K562 (cell line): ENCODE data around the gene SNX20. TPM values are rescaled to one million over a fixed set of nuclear protein-coding genes. Genes with fewer than 3 reads are reported as not detected.
A peak's percentile ranks its signal among the peaks of the same experiment; 100 is the strongest.

Source experiments
- JUND ChIP-seq, 2 experiments: IDR thresholded peaks; 2 replicates in 1 of 2; 3 replicates in 1 of 2; pipeline ENCODE4 v1.6.1; 2011; ENCODE audit warnings: borderline replicate concordance in 2 of 2, low read depth in 2 of 2, low read length in 2 of 2, improper control_type of control experiment in 1 of 2, missing biosample characterization in 1 of 2, missing genetic modification characterization in 1 of 2, missing genetic modification reagents in 1 of 2
- PTRF ChIP-seq: fragments of 450-650 bp; IDR thresholded peaks from 2 replicates; pipeline ENCODE4 v1.6.1; 2016; ENCODE audit warnings: mild to moderate bottlenecking, missing genetic modification characterization, missing compliant biosample characterization
- SMC3 ChIP-seq: conservative IDR thresholded peaks from 2 replicates; pipeline ENCODE4 v1.6.1; 2011; ENCODE audit warnings: low read depth, low read length, improper control_type of control experiment; ENCODE audit not compliant: insufficient read depth
- ZNF347 ChIP-seq: fragments of 450-650 bp; formaldehyde crosslinking; IDR thresholded peaks from 2 replicates; pipeline ENCODE4 v1.4.0; 2020; ENCODE audit warnings: low read depth, mild to moderate bottlenecking, moderate library complexity
- ZNF507 ChIP-seq: conservative IDR thresholded peaks from 2 replicates; pipeline ENCODE4 v1.6.1; 2017; ENCODE audit warnings: missing genetic modification characterization, missing compliant biosample characterization
- polyA plus RNA-seq, 8 experiments: library from polyadenylated mRNA; depleted of rRNA in 4 of 8; stranded (reverse) in 5 of 8; unstranded in 3 of 8; fragments of >200 nt; fragmentation: Nextera tagmentation in 2 of 8; fragmentation: Illumina TruSeq in 1 of 8; extraction: Ambion mirVana in 2 of 8; extraction: Trizol in 1 of 8; gene quantifications; 2 replicates each; pipeline versions ENCODE4 v1.2.1 to v1.2.3, GENCODE V29; 2011 to 2014; ENCODE audit warnings: inconsistent platforms in 1 of 8, missing spikeins in 1 of 8
- total RNA-seq, 7 experiments: library from RNA; depleted of rRNA in 6 of 7; stranded (reverse); fragments of >200 nt in 6 of 7; fragmentation: Illumina TruSeq in 2 of 7; extraction: Trizol in 2 of 7; gene quantifications; 2 replicates each; pipeline versions ENCODE4 v1.2.1 to v1.2.3, GENCODE V29; 2011 to 2021; ENCODE audit warnings: low replicate concordance in 1 of 7
- TF ChIP-seq, protein P1 (sequence below), 2 experiments: fragments of 450-650 bp; IDR thresholded peaks; 2 replicates each; pipeline ENCODE4 v1.6.1; 2016; ENCODE audit warnings: mild to moderate bottlenecking in 2 of 2, borderline replicate concordance in 1 of 2, low read depth in 1 of 2, moderate library complexity in 1 of 2
- TF ChIP-seq, protein P2 (sequence below): fragments of 450-650 bp; formaldehyde crosslinking; IDR thresholded peaks from 2 replicates; pipeline ENCODE4 v1.4.0; 2020; ENCODE audit warnings: mild to moderate bottlenecking, moderate library complexity

SNX20 gene
- total and polyA plus RNA-seq, 9 of the 15 experiments (the other 6 are each of a cell fraction or from before 2014, with no cell fraction given), result 0.04 to 0.07 TPM; not detected in 7

DNA sequence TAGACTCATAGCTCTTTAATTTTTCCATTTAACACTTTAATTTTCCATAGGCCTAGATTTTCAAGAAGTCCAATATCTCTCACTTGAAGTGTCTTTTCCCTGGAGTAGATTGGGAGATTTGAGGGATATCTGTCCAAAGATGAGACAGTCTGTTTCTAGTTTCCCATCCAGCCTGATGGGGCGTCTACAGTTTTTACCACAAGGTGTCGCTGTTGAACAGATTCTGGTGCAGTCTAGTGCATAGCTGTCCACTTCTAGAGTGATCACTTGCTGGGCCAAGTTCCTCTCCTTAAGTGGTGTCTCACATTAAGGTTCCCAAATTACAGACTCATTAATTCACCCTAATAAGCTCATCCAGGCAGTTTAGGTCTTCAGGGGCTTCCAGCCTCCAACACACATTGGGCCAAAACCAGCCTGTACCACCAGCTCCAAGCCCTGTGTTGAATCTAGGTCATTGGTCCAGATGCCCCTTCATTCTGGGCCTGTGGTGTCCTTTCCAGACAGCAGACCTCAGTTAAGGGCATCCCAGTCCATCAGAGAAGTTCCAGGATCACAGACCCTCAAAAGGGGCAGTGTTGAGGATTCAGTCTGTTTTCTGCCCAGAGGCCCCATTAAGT lies 9.4 kb downstream of the SNX20 start (continued):
- TF ChIP-seq, protein P1, sequence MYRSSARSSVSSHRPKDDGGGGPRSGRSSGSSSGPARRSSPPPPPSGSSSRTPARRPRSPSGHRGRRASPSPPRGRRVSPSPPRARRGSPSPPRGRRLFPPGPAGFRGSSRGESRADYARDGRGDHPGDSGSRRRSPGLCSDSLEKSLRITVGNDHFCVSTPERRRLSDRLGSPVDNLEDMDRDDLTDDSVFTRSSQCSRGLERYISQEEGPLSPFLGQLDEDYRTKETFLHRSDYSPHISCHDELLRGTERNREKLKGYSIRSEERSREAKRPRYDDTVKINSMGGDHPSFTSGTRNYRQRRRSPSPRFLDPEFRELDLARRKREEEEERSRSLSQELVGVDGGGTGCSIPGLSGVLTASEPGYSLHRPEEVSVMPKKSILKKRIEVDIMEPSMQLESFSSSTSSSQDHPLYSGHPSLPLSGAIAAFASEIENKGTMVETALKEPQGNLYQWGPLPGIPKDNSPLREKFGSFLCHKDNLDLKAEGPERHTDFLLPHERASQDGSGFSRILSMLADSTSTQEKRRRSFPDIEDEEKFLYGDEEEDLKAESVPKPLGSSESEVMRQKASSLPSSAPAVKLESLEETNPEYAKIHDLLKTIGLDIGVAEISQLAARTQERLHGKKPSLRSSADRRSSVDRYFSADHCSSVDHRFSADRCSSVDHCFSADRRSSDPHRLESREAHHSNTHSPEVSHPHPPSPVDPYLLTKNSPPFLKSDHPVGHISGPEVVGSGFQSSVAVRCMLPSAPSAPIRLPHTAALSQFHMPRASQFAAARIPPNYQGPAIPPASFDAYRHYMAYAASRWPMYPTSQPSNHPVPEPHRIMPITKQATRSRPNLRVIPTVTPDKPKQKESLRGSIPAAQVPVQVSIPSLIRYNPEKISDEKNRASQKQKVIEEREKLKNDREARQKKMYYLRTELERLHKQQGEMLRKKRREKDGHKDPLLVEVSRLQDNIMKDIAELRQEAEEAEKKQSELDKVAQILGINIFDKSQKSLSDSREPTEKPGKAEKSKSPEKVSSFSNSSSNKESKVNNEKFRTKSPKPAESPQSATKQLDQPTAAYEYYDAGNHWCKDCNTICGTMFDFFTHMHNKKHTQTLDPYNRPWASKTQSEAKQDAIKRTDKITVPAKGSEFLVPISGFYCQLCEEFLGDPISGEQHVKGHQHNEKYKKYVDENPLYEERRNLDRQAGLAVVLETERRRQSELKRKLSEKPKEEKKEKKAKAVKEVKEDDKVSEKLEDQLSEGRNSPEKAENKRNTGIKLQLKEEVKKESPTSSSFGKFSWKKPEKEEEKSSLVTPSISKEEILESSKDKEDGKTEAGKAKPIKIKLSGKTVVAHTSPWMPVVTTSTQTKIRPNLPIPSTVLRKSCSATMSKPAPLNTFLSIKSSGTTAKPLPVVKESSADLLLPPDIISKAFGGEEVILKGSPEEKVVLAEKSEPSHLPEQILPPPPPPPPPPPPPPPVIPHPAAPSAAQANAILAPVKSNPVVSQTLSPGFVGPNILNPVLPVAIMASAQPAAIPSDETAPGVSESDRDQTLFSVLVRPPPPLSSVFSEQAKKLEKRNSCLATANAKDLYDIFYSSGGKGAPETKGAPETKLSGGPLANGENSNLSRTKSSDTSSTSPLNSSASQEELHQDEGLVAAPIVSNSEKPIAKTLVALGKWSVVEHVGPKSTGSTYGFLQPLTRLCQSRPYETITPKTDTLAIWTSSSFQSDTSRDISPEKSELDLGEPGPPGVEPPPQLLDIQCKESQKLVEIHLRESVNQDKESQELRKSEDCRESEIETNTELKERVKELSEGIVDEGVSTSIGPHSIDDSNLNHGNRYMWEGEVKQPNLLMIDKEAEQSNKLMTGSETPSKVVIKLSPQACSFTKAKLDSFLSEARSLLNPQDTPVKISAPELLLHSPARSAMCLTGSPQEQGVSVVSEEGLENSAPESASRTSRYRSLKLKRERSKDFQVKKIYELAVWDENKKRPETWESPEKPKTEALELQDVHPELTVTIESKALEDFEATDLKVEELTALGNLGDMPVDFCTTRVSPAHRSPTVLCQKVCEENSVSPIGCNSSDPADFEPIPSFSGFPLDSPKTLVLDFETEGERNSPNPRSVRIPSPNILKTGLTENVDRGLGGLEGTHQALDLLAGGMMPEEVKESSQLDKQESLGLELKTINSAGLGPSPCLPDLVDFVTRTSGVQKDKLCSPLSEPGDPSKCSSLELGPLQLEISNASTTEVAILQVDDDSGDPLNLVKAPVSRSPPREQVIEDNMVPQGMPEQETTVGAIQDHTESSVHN (IDR thresholded peaks at IDR 0.05; ENCODE audit: borderline replicate concordance in 1 of 2, low read depth in 1 of 2), result no peak
- TF ChIP-seq JUND (IDR thresholded peaks at IDR 0.05; ENCODE audit: borderline replicate concordance, low read depth, low read length), result no peak
- TF ChIP-seq JUND (tag; IDR thresholded peaks at IDR 0.05; ENCODE audit: borderline replicate concordance, low read depth, low read length), result no peak
- TF ChIP-seq SMC3, result peak; percentile 66
- TF ChIP-seq ZNF347 (CRISPR knock-in tag), result no peak
- no peak for TF ChIP-seq ZNF507 (tag)
- no peak for TF ChIP-seq PTRF (tag)
- TF ChIP-seq, protein P2, sequence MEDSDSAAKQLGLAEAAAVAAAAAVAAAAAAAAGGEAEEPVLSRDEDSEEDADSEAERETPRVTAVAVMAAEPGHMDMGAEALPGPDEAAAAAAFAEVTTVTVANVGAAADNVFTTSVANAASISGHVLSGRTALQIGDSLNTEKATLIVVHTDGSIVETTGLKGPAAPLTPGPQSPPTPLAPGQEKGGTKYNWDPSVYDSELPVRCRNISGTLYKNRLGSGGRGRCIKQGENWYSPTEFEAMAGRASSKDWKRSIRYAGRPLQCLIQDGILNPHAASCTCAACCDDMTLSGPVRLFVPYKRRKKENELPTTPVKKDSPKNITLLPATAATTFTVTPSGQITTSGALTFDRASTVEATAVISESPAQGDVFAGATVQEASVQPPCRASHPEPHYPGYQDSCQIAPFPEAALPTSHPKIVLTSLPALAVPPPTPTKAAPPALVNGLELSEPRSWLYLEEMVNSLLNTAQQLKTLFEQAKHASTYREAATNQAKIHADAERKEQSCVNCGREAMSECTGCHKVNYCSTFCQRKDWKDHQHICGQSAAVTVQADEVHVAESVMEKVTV, result peak; percentile 62
